A549 treated with DMSO at 1 μM for 4 hours (cell line): ENCODE measurements around the gene ALG5. TPM values are rescaled to one million over a fixed set of nuclear protein-coding genes. Genes with fewer than 3 reads are reported as not detected.

Experiments used
- total RNA-seq: library from RNA; stranded (reverse); fragments of 200-300 nt; extraction: Qiagen RNA extraction; gene quantifications from 5 replicates; pipeline ENCODE4 v1.2.3, GENCODE V29; 2022; ENCODE audit warnings: low read depth

ALG5 gene, protein sequence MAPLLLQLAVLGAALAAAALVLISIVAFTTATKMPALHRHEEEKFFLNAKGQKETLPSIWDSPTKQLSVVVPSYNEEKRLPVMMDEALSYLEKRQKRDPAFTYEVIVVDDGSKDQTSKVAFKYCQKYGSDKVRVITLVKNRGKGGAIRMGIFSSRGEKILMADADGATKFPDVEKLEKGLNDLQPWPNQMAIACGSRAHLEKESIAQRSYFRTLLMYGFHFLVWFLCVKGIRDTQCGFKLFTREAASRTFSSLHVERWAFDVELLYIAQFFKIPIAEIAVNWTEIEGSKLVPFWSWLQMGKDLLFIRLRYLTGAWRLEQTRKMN
- total RNA-seq = 35.6 to 41.9 TPM (median 39.2 TPM) in 5 replicates

DNA sequence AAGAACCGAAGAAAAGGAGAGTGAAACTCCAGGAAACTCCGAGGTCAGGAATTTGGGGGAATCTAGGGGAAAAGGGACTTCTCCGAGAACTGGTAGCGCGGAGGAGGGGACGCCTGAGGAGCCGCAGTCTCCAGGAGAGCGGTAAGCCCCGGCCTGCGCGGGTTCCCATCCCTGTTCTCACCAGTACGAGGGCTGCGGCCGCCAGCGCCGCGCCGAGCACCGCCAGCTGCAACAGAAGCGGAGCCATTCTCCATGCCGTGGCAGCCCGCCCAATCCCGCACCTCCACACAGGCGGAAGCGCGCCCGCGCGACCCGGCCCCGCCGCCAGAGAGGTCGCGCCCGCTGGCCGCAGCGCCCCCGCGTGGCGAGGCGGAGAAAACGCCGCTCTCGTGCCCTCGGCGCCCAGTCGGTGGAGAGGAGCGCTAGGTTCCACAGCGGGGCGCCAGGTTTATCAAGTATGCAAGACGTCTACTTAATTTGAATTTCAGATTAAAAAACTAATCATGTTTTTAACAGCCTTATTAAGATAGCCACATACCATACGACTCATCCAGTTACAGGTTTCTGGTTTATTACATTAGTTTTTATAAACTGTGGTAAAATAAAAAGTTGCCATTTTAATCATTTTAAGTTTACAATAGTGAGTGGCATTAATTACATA is at the start of gene ALG5:
Gene ALG5, minus strand, starts transcription at position 287 of the 661 bp plus-strand sequence. Its CDS starts 40 bp downstream, at position 247.

DNA sequence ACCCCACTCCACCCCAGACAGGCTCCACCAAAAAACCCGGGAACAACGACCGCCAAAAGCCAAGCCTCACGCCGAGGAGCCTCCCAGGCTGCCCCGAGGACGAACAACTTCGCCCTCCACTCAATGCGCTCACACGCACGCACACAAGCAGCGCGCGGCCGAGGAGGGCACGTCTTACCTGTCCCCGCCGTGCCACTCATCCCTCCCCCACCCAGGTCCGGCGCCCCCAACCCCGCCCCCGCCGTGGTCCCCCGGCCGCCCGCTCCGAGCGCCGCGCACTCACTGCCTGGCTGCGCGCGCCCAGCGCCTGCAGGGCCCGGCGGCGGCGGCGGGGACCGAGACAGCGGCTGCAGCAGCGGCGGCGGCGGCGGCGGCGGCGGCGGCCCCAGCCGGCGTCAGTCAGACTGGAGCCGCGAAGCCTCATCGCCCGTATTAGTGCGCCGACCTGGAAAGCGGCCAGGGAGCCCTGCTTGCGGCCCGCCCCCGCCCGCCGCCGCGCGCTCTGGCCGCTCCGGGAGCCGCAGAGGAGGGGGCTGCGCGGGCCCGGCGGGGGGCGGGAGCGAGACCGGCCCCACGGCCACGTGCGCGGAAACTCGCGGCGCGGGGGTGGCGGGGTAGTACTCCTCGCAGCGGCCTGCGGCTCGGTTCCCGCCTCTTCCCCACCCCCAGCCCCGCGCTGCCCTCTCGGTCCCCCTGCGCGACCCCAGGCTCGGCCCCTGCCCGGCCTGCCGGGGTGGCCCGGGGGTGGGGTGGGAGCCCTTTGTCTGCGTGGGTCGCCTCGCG is 79.1 kb downstream of the ALG5 start, which contains the start of gene SMAD9:
Gene SMAD9, minus strand, starts transcription at position 406 of the 783 bp plus-strand sequence. CDS start 40,549 bp downstream, outside the sequence.

Other genes with a start within 250 kb of the ALG5 start
- 0.87 to 1.2 TPM (median 1.1 TPM) in 5 replicates for gene RFXAP, start 180.1 kb downstream of the ALG5 start, total RNA-seq
- gene SMAD9, start 79.1 kb downstream of the ALG5 start, total RNA-seq = 0.04 to 0.20 TPM (median 0.07 TPM) in 5 replicates
- gene EXOSC8, start 1.4 kb upstream of the ALG5 start, total RNA-seq = 32.1 to 41.2 TPM (median 33.7 TPM) in 5 replicates
- 21.0 to 29.0 TPM (median 24.9 TPM) in 5 replicates for gene SUPT20H, start 60.3 kb upstream of the ALG5 start, total RNA-seq
- not detected in 5 replicates for gene CSNK1A1L, start 106.3 kb upstream of the ALG5 start, total RNA-seq